Effector memory CD8-positive, alpha-beta T cell (primary cell): ENCODE results near the gene RRP1.
"Not testable (repeated sequence)": the region's sequence is repeated elsewhere in the genome, so short reads cannot be mapped to it uniquely, and the experiment has no call there.

Source experiments
- ATAC-seq: fragments of 150-1000 bp; cut with Tn5 transposase; replicated peaks from 2 replicates; pipeline ENCODE4 v1.10.0; 2021; ENCODE audit warnings: mild to moderate bottlenecking, moderate library complexity
- DNase-seq, 3 experiments: peaks; one replicate each; pipeline ENCODE4 v3.0.0; 2021
- H3K27ac Mint-ChIP-seq, 2 donors: one replicate each; pipeline ENCODE4 v1.8.0; 2022; ENCODE audit warnings: mild to moderate bottlenecking in 2 of 2, mixed read lengths in 2 of 2, moderate library complexity in 2 of 2
- H3K27me3 Mint-ChIP-seq, 2 donors: one replicate each; pipeline ENCODE4 v1.8.0; 2022; ENCODE audit warnings: mixed read lengths in 2 of 2
- H3K36me3 Mint-ChIP-seq: one replicate; pipeline ENCODE4 v1.8.0; 2022; ENCODE audit warnings: mild to moderate bottlenecking, moderate library complexity, mixed read lengths; ENCODE audit not compliant: insufficient read depth
- H3K4me1 Mint-ChIP-seq, 2 donors: one replicate each; pipeline ENCODE4 v1.8.0; 2022; ENCODE audit warnings: low read depth in 2 of 2, mixed read lengths in 2 of 2
- H3K4me3 Mint-ChIP-seq, 2 donors: one replicate each; pipeline ENCODE4 v1.8.0; 2022; ENCODE audit warnings: mild to moderate bottlenecking in 2 of 2, mixed read lengths in 2 of 2, moderate library complexity in 2 of 2
- H3K9me3 Mint-ChIP-seq, 2 donors: one replicate each; pipeline ENCODE4 v1.8.0; 2022; ENCODE audit warnings: mixed read lengths in 2 of 2

The RRP1 gene

GRCh38 chr21:43844906-43845305 lies 55.5 kb downstream of the RRP1 start:
- not testable (repeated sequence) for H3K27me3 Mint-ChIP-seq, DNase-seq, H3K36me3 Mint-ChIP-seq, H3K9me3 Mint-ChIP-seq, ATAC-seq, H3K27ac Mint-ChIP-seq, H3K4me3 Mint-ChIP-seq, H3K4me1 Mint-ChIP-seq

- H3K27ac Mint-ChIP-seq, result no peak overlapping the region
- peaks cover 0 to 14% of the 10 kb centered on the region in 2 donors for H3K27me3 Mint-ChIP-seq
- H3K4me1 Mint-ChIP-seq, result peaks cover 2 to 9% of the 10 kb centered on the region in 2 donors
- DNase-seq (no peak), ATAC-seq (no peak)
- H3K4me3 Mint-ChIP-seq, result no peak overlapping the region
- H3K36me3 Mint-ChIP-seq, result peaks cover 4% of the 10 kb centered on the region
- no peaks in the 10 kb centered on the region for H3K9me3 Mint-ChIP-seq
Observed at GRCh38 chr21:43845386-43845785, 56.0 kb downstream of the RRP1 start.

GRCh38 chr21:43846430-43846829 lies 57.1 kb downstream of the RRP1 start:
- Mint-ChIP-seq H3K9me3 (no peaks in the 10 kb centered on the region), H3K27me3 (peaks cover 0 to 20% of the 10 kb centered on the region in 2 donors), H3K4me1 (peaks cover 2 to 9% of the 10 kb centered on the region in 2 donors), H3K4me3 (no peak overlapping the region), H3K27ac (no peak overlapping the region), H3K36me3 (peaks cover 4% of the 10 kb centered on the region)
- ATAC-seq (no peak), DNase-seq (no peak)

- Mint-ChIP-seq H3K4me1 (peaks cover 2 to 9% of the 10 kb centered on the region in 2 donors), H3K4me3 (no peak overlapping the region), H3K36me3 (peaks cover 4% of the 10 kb centered on the region), H3K9me3 (no peaks in the 10 kb centered on the region), H3K27me3 (peaks cover 0 to 22% of the 10 kb centered on the region in 2 donors), H3K27ac (no peak overlapping the region)
- no peak for DNase-seq
- no peak for ATAC-seq
Observed at GRCh38 chr21:43847301-43847700, 57.9 kb downstream of the RRP1 start.

GRCh38 chr21:43848771-43849170 lies 59.4 kb downstream of the RRP1 start:
- Mint-ChIP-seq H3K27me3 (peaks cover 0 to 28% of the 10 kb centered on the region in 2 donors), H3K36me3 (peaks cover 4% of the 10 kb centered on the region), H3K4me1 (peaks cover 0 to 3% of the 10 kb centered on the region in 2 donors), H3K4me3 (no peak overlapping the region), H3K9me3 (no peaks in the 10 kb centered on the region), H3K27ac (no peak overlapping the region)
- DNase-seq (no peak), ATAC-seq (no peak)

- H3K4me1 Mint-ChIP-seq, result peaks cover 0 to 3% of the 10 kb centered on the region in 2 donors
- no peak overlapping the region for H3K27ac Mint-ChIP-seq
- H3K9me3 Mint-ChIP-seq, result no peaks in the 10 kb centered on the region
- H3K27me3 Mint-ChIP-seq, result peaks cover 1 to 37% of the 10 kb centered on the region in 2 donors
- peaks cover 4% of the 10 kb centered on the region for H3K36me3 Mint-ChIP-seq
- DNase-seq, result no peak
- no peak overlapping the region for H3K4me3 Mint-ChIP-seq
- ATAC-seq, result no peak
Observed at GRCh38 chr21:43849532-43850299, 60.3 kb downstream of the RRP1 start.

- Mint-ChIP-seq H3K9me3 (no peaks in the 10 kb centered on the region), H3K36me3 (peaks cover 4% of the 10 kb centered on the region), H3K4me3 (no peak overlapping the region), H3K4me1 (peaks cover 0 to 3% of the 10 kb centered on the region in 2 donors), H3K27me3 (peaks cover 12 to 48% of the 10 kb centered on the region in 2 donors), H3K27ac (no peak overlapping the region)
- ATAC-seq, result no peak
- DNase-seq, result no peak
Observed at GRCh38 chr21:43850728-43851295, 61.4 kb downstream of the RRP1 start.

GRCh38 chr21:43851593-43851992 lies 62.2 kb downstream of the RRP1 start:
- peaks cover 2 to 3% of the 10 kb centered on the region in 2 donors for H3K4me1 Mint-ChIP-seq

GRCh38 chr21:43853851-43854772 lies 64.7 kb downstream of the RRP1 start:
- ATAC-seq, result no peak
- no peak overlapping the region for H3K4me3 Mint-ChIP-seq
- peaks cover 2 to 3% of the 10 kb centered on the region in 2 donors for H3K4me1 Mint-ChIP-seq
- peaks cover 16 to 64% of the 10 kb centered on the region in 2 donors for H3K27me3 Mint-ChIP-seq
- H3K27ac Mint-ChIP-seq, result no peak overlapping the region
- no peaks in the 10 kb centered on the region for H3K9me3 Mint-ChIP-seq
- H3K36me3 Mint-ChIP-seq, result peaks cover 2% of the 10 kb centered on the region
- no peak for DNase-seq

More at GRCh38 chr21:43851593-43851992, 62.2 kb downstream of the RRP1 start:
- Mint-ChIP-seq H3K36me3 (peaks cover 4% of the 10 kb centered on the region), H3K27ac (no peak overlapping the region), H3K27me3 (peaks cover 16 to 55% of the 10 kb centered on the region in 2 donors), H3K9me3 (no peaks in the 10 kb centered on the region), H3K4me3 (no peak overlapping the region)
- no peak for DNase-seq
- ATAC-seq, result no peak
